K562 (cell line): Measurements from ENCODE around the gene GPR162. TPM values are rescaled to one million over a fixed set of nuclear protein-coding genes. Genes with fewer than 3 reads are reported as not detected.

Experiments used
- ATF3 ChIP-seq, 2 experiments: fragments of 450-650 bp in 1 of 2; sonication (generic) in 1 of 2; formaldehyde crosslinking in 1 of 2; IDR thresholded peaks in 1 of 2; conservative IDR thresholded peaks in 1 of 2; 2 replicates each; pipeline versions ENCODE4 v1.6.1 to v1.8.1; 2016 to 2023; ENCODE audit warnings: mild to moderate bottlenecking in 2 of 2, moderate library complexity in 2 of 2, inconsistent platforms in 1 of 2, missing genetic modification reagents in 1 of 2
- ATF6 ChIP-seq: sonication (generic); formaldehyde crosslinking; IDR thresholded peaks from 2 replicates; pipeline ENCODE4 v1.4.0; 2020; ENCODE audit warnings: mild to moderate bottlenecking, missing genetic modification reagents
- CEBPG ChIP-seq, 3 experiments: fragments of 200-800 bp in 1 of 3; sonication (Bioruptor generic) in 1 of 3; sonication (generic) in 1 of 3; formaldehyde crosslinking in 1 of 3; IDR thresholded peaks in 2 of 3; conservative IDR thresholded peaks in 1 of 3; 2 replicates each; pipeline versions ENCODE4 v1.6.1 to v1.8.0; 2016 to 2022; ENCODE audit warnings: missing compliant biosample characterization in 2 of 3, missing genetic modification characterization in 2 of 3, mild to moderate bottlenecking in 1 of 3, missing genetic modification reagents in 1 of 3
- GATAD2B ChIP-seq: fragments of 450-650 bp; IDR thresholded peaks from 2 replicates; pipeline ENCODE4 v1.6.1; 2017; ENCODE audit warnings: mild to moderate bottlenecking, borderline replicate concordance
- GTF2E2 ChIP-seq: fragments of 200-800 bp; sonication (Bioruptor generic); IDR thresholded peaks from 2 replicates; pipeline ENCODE4 v1.6.1; 2016; ENCODE audit warnings: missing genetic modification characterization, missing compliant biosample characterization
- HNRNPLL ChIP-seq: fragments of 200-400 bp; formaldehyde crosslinking; IDR thresholded peaks from 2 replicates; pipeline ENCODE4 v1.6.1; 2017; ENCODE audit warnings: low read length, low read depth, mild to moderate bottlenecking; ENCODE audit not compliant: poor library complexity, severe bottlenecking
- KLF13 ChIP-seq: fragments of 450-650 bp; IDR thresholded peaks from 2 replicates; pipeline ENCODE4 v1.6.1; 2016; ENCODE audit warnings: missing genetic modification characterization, low read depth, mild to moderate bottlenecking, missing compliant biosample characterization, moderate library complexity, borderline replicate concordance
- MAFF ChIP-seq: IDR thresholded peaks from 2 replicates; pipeline ENCODE4 v1.6.1; 2012; ENCODE audit warnings: low read length, improper control_type of control experiment
- MAFG ChIP-seq: fragments of 450-650 bp; conservative IDR thresholded peaks from 2 replicates; pipeline ENCODE4 v1.6.1; 2016; ENCODE audit warnings: missing genetic modification characterization, missing compliant biosample characterization
- NFIC ChIP-seq: fragments of 450-650 bp; IDR thresholded peaks from 2 replicates; pipeline ENCODE4 v1.6.1; 2017; ENCODE audit warnings: mild to moderate bottlenecking, inconsistent platforms
- RAD51 ChIP-seq: fragments of 450-650 bp; IDR thresholded peaks from 2 replicates; pipeline ENCODE4 v1.7.1; 2016; ENCODE audit warnings: low read depth, mild to moderate bottlenecking, borderline replicate concordance
- SAP30 ChIP-seq: fragments of 200-600 bp; sonication (generic); IDR thresholded peaks from 2 replicates; pipeline ENCODE4 v1.6.1; 2012; ENCODE audit warnings: borderline replicate concordance, low read depth, mild to moderate bottlenecking, moderate library complexity, low read length, control low read depth, inconsistent platforms; ENCODE audit not compliant: insufficient read depth, poor library complexity, severe bottlenecking
- SIN3B ChIP-seq: fragments of 450-650 bp; IDR thresholded peaks from 2 replicates; pipeline ENCODE4 v1.6.1; 2017; ENCODE audit warnings: low read depth, mild to moderate bottlenecking, moderate library complexity
- SNRNP70 ChIP-seq: fragments of 200-400 bp; formaldehyde crosslinking; optimal IDR thresholded peaks from 2 replicates; pipeline ENCODE3; 2017; ENCODE audit warnings: low read depth, low read length
- ZFX ChIP-seq: sonication (generic); formaldehyde crosslinking; IDR thresholded peaks from 2 replicates; pipeline ENCODE4 v1.8.0; 2022; ENCODE audit warnings: mild to moderate bottlenecking, missing genetic modification reagents, moderate library complexity
- ZNF384 ChIP-seq: IDR thresholded peaks from 2 replicates; pipeline ENCODE4 v1.6.1; 2012; ENCODE audit warnings: low read depth, low read length, improper control_type of control experiment
- ZNF445 ChIP-seq: fragments of 250-450 bp; sonication (Bioruptor Pico); IDR thresholded peaks from 2 replicates; pipeline ENCODE4 v1.4.0; 2020; ENCODE audit warnings: low read depth, mild to moderate bottlenecking, moderate library complexity
- polyA plus RNA-seq, 8 experiments: library from polyadenylated mRNA; depleted of rRNA in 4 of 8; stranded (reverse) in 5 of 8; unstranded in 3 of 8; fragments of >200 nt; fragmentation: Nextera tagmentation in 2 of 8; fragmentation: Illumina TruSeq in 1 of 8; extraction: Ambion mirVana in 2 of 8; extraction: Trizol in 1 of 8; gene quantifications; 2 replicates each; pipeline versions ENCODE4 v1.2.1 to v1.2.3, GENCODE V29; 2011 to 2014; ENCODE audit warnings: inconsistent platforms in 1 of 8, missing spikeins in 1 of 8
- total RNA-seq, 7 experiments: library from RNA; depleted of rRNA in 6 of 7; stranded (reverse); fragments of >200 nt in 6 of 7; fragmentation: Illumina TruSeq in 2 of 7; extraction: Trizol in 2 of 7; gene quantifications; 2 replicates each; pipeline versions ENCODE4 v1.2.1 to v1.2.3, GENCODE V29; 2011 to 2021; ENCODE audit warnings: low replicate concordance in 1 of 7
- TF ChIP-seq, protein P1 (sequence below): sonication (generic); formaldehyde crosslinking; IDR thresholded peaks from 2 replicates; pipeline ENCODE4 v1.8.1; 2023; ENCODE audit warnings: mild to moderate bottlenecking, missing genetic modification reagents

The GPR162 gene
- total and polyA plus RNA-seq, 9 of the 15 experiments (the other 6 are each of a cell fraction or from before 2014, with no cell fraction given) = 0.65 to 1.8 (median 1.1) TPM; not detected in 2

- TF ChIP-seq KLF13 (tag) (no peak), RAD51 (no peak), MAFF (peak; percentile 12; the same call in 1 of the 2 replicates), SAP30 (peak; percentile 38), GTF2E2 (tag) (no peak), ZFX (CRISPR knock-in tag) (no peak), SNRNP70 (peak; percentile 94), SIN3B (no peak), MAFG (tag) (no peak), NFIC (no peak), ZNF445 (no peak), ATF3 (IDR thresholded peaks at IDR 0.05) (no peak), ATF3 (CRISPR knock-in tag; conservative IDR thresholded peaks at IDR 0.05) (no peak), CEBPG (CRISPR knock-in tag; IDR thresholded peaks at IDR 0.05) (no peak), CEBPG (tag; conservative IDR thresholded peaks at IDR 0.05 in 1 of 2, IDR thresholded peaks at IDR 0.05 in 1 of 2) (no peak), ATF6 (CRISPR knock-in tag) (no peak), ZNF384 (no peak), GATAD2B (no peak), HNRNPLL (no peak)
- TF ChIP-seq, protein P1, sequence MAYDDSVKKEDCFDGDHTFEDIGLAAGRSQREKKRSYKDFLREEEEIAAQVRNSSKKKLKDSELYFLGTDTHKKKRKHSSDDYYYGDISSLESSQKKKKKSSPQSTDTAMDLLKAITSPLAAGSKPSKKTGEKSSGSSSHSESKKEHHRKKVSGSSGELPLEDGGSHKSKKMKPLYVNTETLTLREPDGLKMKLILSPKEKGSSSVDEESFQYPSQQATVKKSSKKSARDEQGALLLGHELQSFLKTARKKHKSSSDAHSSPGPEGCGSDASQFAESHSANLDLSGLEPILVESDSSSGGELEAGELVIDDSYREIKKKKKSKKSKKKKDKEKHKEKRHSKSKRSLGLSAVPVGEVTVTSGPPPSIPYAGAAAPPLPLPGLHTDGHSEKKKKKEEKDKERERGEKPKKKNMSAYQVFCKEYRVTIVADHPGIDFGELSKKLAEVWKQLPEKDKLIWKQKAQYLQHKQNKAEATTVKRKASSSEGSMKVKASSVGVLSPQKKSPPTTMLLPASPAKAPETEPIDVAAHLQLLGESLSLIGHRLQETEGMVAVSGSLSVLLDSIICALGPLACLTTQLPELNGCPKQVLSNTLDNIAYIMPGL (CRISPR knock-in tag) = no peak
These were observed 46.8 kb downstream of the GPR162 start (continued) for GRCh38 chr12:6868211-6869048.
